Measurements from ENCODE around the gene SCUBE1. TPM values are rescaled to one million over a fixed set of nuclear protein-coding genes. Genes with fewer than 3 reads are reported as not detected.
A peak's percentile ranks its signal among the peaks of the same experiment; 100 is the strongest.

Gene SCUBE1
- total and polyA plus RNA-seq, 4 donors, result 1.6 to 7.9 (median 5.0) TPM

- Histone ChIP-seq H3K27me3 (ENCODE audit: control insufficient read depth in 3 of 3, insufficient read depth in 3 of 3, low read length in 2 of 3) (peaks cover 0 to 2% (median 0%) of the 10 kb centered on the region in 3 donors), H3K36me3 (ENCODE audit: control insufficient read depth in 4 of 4, insufficient read depth in 4 of 4, low read length in 4 of 4) (no peaks in the 10 kb centered on the region), H3K4me1 (ENCODE audit: control insufficient read depth in 5 of 5, insufficient read depth in 5 of 5, low read length in 5 of 5) (peaks cover 0 to 13% (median 12%) of the 10 kb centered on the region in 5 donors), H3K9me3 (ENCODE audit: control insufficient read depth in 4 of 4, insufficient read depth in 3 of 4, low read length in 3 of 4) (no peaks in the 10 kb centered on the region), H3K9ac (ENCODE audit: insufficient read depth in 1 of 2, low read length in 2 of 2) (no peak overlapping the region), H3K27ac (ENCODE audit: low read depth in 1 of 2, low read length in 1 of 2) (no peak overlapping the region), H3K4me3 (no peak overlapping the region)
- DNase-seq (no peak), ATAC-seq (ENCODE audit: insufficient read depth, low FRiP score) (no peak)
- no peak for TF ChIP-seq CTCF (IDR thresholded peaks at IDR 0.05; ENCODE audit: control extremely low read depth, extremely low read depth)
- WGBS, 2 donors, result 81 to 92% methylated on average over 5 of the region's 5 CpGs
Observed at GRCh38 chr22:43333156-43333555, 10.0 kb downstream of the SCUBE1 start.

- no peaks in the 10 kb centered on the region for H3K36me3 ChIP-seq (ENCODE audit: control insufficient read depth in 4 of 4, insufficient read depth in 4 of 4, low read length in 4 of 4)
- peaks cover 0 to 2% (median 0%) of the 10 kb centered on the region in 3 donors for H3K27me3 ChIP-seq (ENCODE audit: control insufficient read depth in 3 of 3, insufficient read depth in 3 of 3, low read length in 2 of 3)
- peak overlapping the region in 1 of 2 donors; percentile 13 for H3K9ac ChIP-seq (ENCODE audit: insufficient read depth in 1 of 2, low read length in 2 of 2)
- ATAC-seq (ENCODE audit: insufficient read depth, low FRiP score) (no peak), DNase-seq (no peak)
- 91 to 92% methylated on average over 9 of the region's 9 CpGs for WGBS, 2 donors
- H3K4me3 ChIP-seq, result no peak overlapping the region
- H3K9me3 ChIP-seq (ENCODE audit: control insufficient read depth in 4 of 4, insufficient read depth in 3 of 4, low read length in 3 of 4), result no peaks in the 10 kb centered on the region
- TF ChIP-seq CTCF (IDR thresholded peaks at IDR 0.05; ENCODE audit: control extremely low read depth, extremely low read depth), result no peak
- no peak overlapping the region for H3K27ac ChIP-seq (ENCODE audit: low read depth in 1 of 2, low read length in 1 of 2)
- peaks cover 0 to 13% (median 12%) of the 10 kb centered on the region in 5 donors for H3K4me1 ChIP-seq (ENCODE audit: control insufficient read depth in 5 of 5, insufficient read depth in 5 of 5, low read length in 5 of 5)
Observed at GRCh38 chr22:43331698-43332097, 11.5 kb downstream of the SCUBE1 start.

DNA sequence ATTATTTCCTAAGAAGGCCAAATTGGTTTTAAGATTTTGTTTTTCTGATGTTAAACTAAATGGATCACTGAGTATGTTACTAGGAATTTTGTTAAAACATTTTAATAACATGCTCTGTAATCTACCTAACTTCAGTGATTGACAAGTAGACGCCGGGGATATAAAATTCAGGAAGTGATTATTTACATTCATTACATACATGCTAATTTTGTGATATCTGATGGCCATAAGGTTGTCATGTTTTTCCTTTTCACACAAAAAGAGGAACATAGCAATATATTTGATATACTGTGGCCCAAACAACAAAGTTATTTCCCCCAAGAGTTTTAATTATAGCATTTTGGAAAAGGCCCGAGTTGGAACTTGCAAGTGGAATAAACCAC lies 12.1 kb downstream of the SCUBE1 start:
- no peaks in the 10 kb centered on the region for H3K9me3 ChIP-seq (ENCODE audit: control insufficient read depth in 4 of 4, insufficient read depth in 3 of 4, low read length in 3 of 4)
- H3K9ac ChIP-seq (ENCODE audit: insufficient read depth in 1 of 2, low read length in 2 of 2), result peak overlapping the region in 1 of 2 donors; percentile 13
- H3K27me3 ChIP-seq (ENCODE audit: control insufficient read depth in 3 of 3, insufficient read depth in 3 of 3, low read length in 2 of 3), result peaks cover 0 to 2% (median 0%) of the 10 kb centered on the region in 3 donors
- no peak for ATAC-seq (ENCODE audit: insufficient read depth, low FRiP score)
- H3K4me3 ChIP-seq, result no peak overlapping the region
- H3K4me1 ChIP-seq (ENCODE audit: control insufficient read depth in 5 of 5, insufficient read depth in 5 of 5, low read length in 5 of 5), result peaks cover 0 to 13% (median 12%) of the 10 kb centered on the region in 5 donors
- DNase-seq, result no peak
- TF ChIP-seq CTCF (IDR thresholded peaks at IDR 0.05; ENCODE audit: control extremely low read depth, extremely low read depth), result no peak
- H3K27ac ChIP-seq (ENCODE audit: low read depth in 1 of 2, low read length in 1 of 2), result no peak overlapping the region
- no peaks in the 10 kb centered on the region for H3K36me3 ChIP-seq (ENCODE audit: control insufficient read depth in 4 of 4, insufficient read depth in 4 of 4, low read length in 4 of 4)
- 11 to 41% methylated on average over 3 of the region's 3 CpGs for WGBS, 2 donors
